GM08714 (cell line): Measurements from ENCODE around the gene TBC1D16.

Experiments used
- H3K4me3 ChIP-seq: fragments of 200-500 bp; sonication (Bioruptor generic); 2 replicates; pipeline ENCODE4 v1.5.1; 2014; ENCODE audit warnings: mild to moderate bottlenecking, low read length, inconsistent platforms
- ZNF274 ChIP-seq: IDR thresholded peaks from 2 replicates; pipeline ENCODE4 v1.6.1; 2012; ENCODE audit warnings: mild to moderate bottlenecking, low read depth, low read length

TBC1D16 gene

GRCh38 chr17:79914813-79915740 lies 120.6 kb downstream of the TBC1D16 start:
- no peak overlapping the region for H3K4me3 ChIP-seq
- no peak for TF ChIP-seq ZNF274

GRCh38 chr17:79913896-79914812 lies 121.5 kb downstream of the TBC1D16 start:
- TF ChIP-seq ZNF274: no peak
- H3K4me3 ChIP-seq: no peak overlapping the region

GRCh38 chr17:79913451-79913850 lies 122.2 kb downstream of the TBC1D16 start:
- no peak overlapping the region for H3K4me3 ChIP-seq
- no peak for TF ChIP-seq ZNF274

- no peak overlapping the region for H3K4me3 ChIP-seq
- TF ChIP-seq ZNF274: no peak
Observed at GRCh38 chr17:79912552-79913330, 122.9 kb downstream of the TBC1D16 start.

GRCh38 chr17:79911430-79912399 lies 124.0 kb downstream of the TBC1D16 start:
- H3K4me3 ChIP-seq: no peak overlapping the region
- no peak for TF ChIP-seq ZNF274

- no peak for TF ChIP-seq ZNF274
- H3K4me3 ChIP-seq: no peak overlapping the region
Observed at GRCh38 chr17:79910985-79911361, 124.7 kb downstream of the TBC1D16 start.

- TF ChIP-seq ZNF274: no peak
Observed at GRCh38 chr17:79909121-79909520, 126.6 kb downstream of the TBC1D16 start.

GRCh38 chr17:79907850-79908249 lies 127.8 kb downstream of the TBC1D16 start:
- no peak for TF ChIP-seq ZNF274

More at GRCh38 chr17:79909121-79909520, 126.6 kb downstream of the TBC1D16 start:
- H3K4me3 ChIP-seq: no peak overlapping the region

GRCh38 chr17:79907217-79907715 lies 128.4 kb downstream of the TBC1D16 start:
- H3K4me3 ChIP-seq: no peak overlapping the region

More at GRCh38 chr17:79907850-79908249, 127.8 kb downstream of the TBC1D16 start:
- H3K4me3 ChIP-seq: no peak overlapping the region

GRCh38 chr17:79905832-79906231 lies 129.8 kb downstream of the TBC1D16 start:
- H3K4me3 ChIP-seq: no peak overlapping the region
- TF ChIP-seq ZNF274: no peak

More at GRCh38 chr17:79907217-79907715, 128.4 kb downstream of the TBC1D16 start:
- no peak for TF ChIP-seq ZNF274

- TF ChIP-seq ZNF274: no peak
Observed at GRCh38 chr17:79904865-79905264, 130.8 kb downstream of the TBC1D16 start.

GRCh38 chr17:79902146-79902791 lies 133.4 kb downstream of the TBC1D16 start:
- H3K4me3 ChIP-seq: no peak overlapping the region

More at GRCh38 chr17:79904865-79905264, 130.8 kb downstream of the TBC1D16 start:
- no peak overlapping the region for H3K4me3 ChIP-seq

More at GRCh38 chr17:79902146-79902791, 133.4 kb downstream of the TBC1D16 start:
- no peak for TF ChIP-seq ZNF274
